Thyroid gland (tissue), 4 donors: ENCODE results near the gene AMIGO1. TPM values are rescaled to one million over a fixed set of nuclear protein-coding genes. Genes with fewer than 3 reads are reported as not detected.

Source experiments
- DNase-seq, 2 donors: peaks; one replicate each; pipeline ENCODE4 v3.0.0-alpha.2; 2019
- H3K27ac ChIP-seq, 3 donors: fragments of 200-600 bp; sonication (generic); 1 replicate in 2 of 3; 2 replicates in 1 of 3; pipeline ENCODE4 v1.5.1; 2016 to 2019; ENCODE audit warnings: mild to moderate bottlenecking in 1 of 3, moderate library complexity in 1 of 3
- H3K27me3 ChIP-seq: fragments of 200-600 bp; sonication (generic); one replicate; pipeline ENCODE4 v1.5.1; 2019
- H3K36me3 ChIP-seq, 2 donors: fragments of 200-600 bp; sonication (generic); one replicate each; pipeline ENCODE4 v1.5.1; 2016 to 2019
- H3K4me1 ChIP-seq, 2 donors: fragments of 200-600 bp; sonication (generic); one replicate each; pipeline ENCODE4 v1.5.1; 2017 to 2019
- H3K4me3 ChIP-seq, 3 donors: fragments of 200-600 bp; sonication (generic); replicated peaks in 1 of 3; 1 replicate in 2 of 3; 2 replicates in 1 of 3; pipeline ENCODE4 v1.5.1; 2016; ENCODE audit warnings: mild to moderate bottlenecking in 1 of 3
- H3K9me3 ChIP-seq: fragments of 200-600 bp; sonication (generic); one replicate; pipeline ENCODE4 v1.5.1; 2017
- CTCF ChIP-seq, 6 experiments: fragments of 200-600 bp in 3 of 6; fragments of 450-650 bp in 3 of 6; sonication (generic) in 3 of 6; IDR thresholded peaks; one replicate each; pipeline ENCODE4 v1.5.1; 2016 to 2019; ENCODE audit warnings: antibody characterized with exemption in 6 of 6, mild to moderate bottlenecking in 2 of 6, inconsistent platforms in 1 of 6, moderate library complexity in 1 of 6
- POLR2A ChIP-seq, 2 donors: fragments of 450-650 bp; IDR thresholded peaks; one replicate each; pipeline ENCODE4 v1.6.1; 2017; ENCODE audit warnings: antibody characterized with exemption in 2 of 2, mild to moderate bottlenecking in 2 of 2, moderate library complexity in 1 of 2
- WGBS, 2 donors: methylation state at CpG; one replicate each; pipeline ENCODE4 v1.1.5; 2017; 5-methylcytosine and 5-hydroxymethylcytosine counted together
- intact Hi-C: fragments of 100-400 bp; cut with DNase I; formaldehyde crosslinking; loops from one replicate; pipeline ENCODE4 v1.15.1; 2023
- total RNA-seq, 4 donors: library from RNA; depleted of rRNA; stranded (reverse); fragments of >200 nt; gene quantifications; one replicate each; pipeline ENCODE4 v1.2.3, GENCODE V29; 2016

AMIGO1 gene
- 10 to 100 TPM; 13.5 to 14.0 (median 13.8) TPM for total RNA-seq

- intact Hi-C loops: no loop called here
- DNase-seq: peak; percentile 65 to 71
- peak within 1 kb of the TSS in 2 of 3 donors; percentile 38 to 63 for H3K27ac ChIP-seq
These were observed at the start of gene AMIGO1 for GRCh38 chr1:109509176-109510134. TSS of gene AMIGO1 (minus strand) at chr1:109509727. CDS start at chr1:109508912, 815 bp downstream.

GRCh38 chr1:109557520-109557919 is 48.0 kb upstream of the AMIGO1 start:
- Histone ChIP-seq H3K4me3 (no peak overlapping the region), H3K27me3 (no peaks in the 10 kb centered on the region), H3K27ac (no peak overlapping the region), H3K4me1 (peaks cover 7 to 16% of the 10 kb centered on the region in 2 donors), H3K36me3 (no peaks in the 10 kb centered on the region), H3K9me3 (no peaks in the 10 kb centered on the region)
- intact Hi-C loops: no loop called here
- 74 to 86% methylated on average over 5 of the region's 5 CpGs for WGBS, 2 donors
- no peak for DNase-seq
- TF ChIP-seq CTCF (IDR thresholded peaks at IDR 0.05) (no peak), POLR2A (IDR thresholded peaks at IDR 0.05) (no peak)

More at GRCh38 chr1:109509176-109510134, at the start of gene AMIGO1:
- TF ChIP-seq POLR2A (IDR thresholded peaks at IDR 0.05) (peak in 1 of 2 donors; percentile 30), CTCF (IDR thresholded peaks at IDR 0.05) (no peak)
- peak within 1 kb of the TSS; percentile 18 to 86 (median 37) for H3K4me3 ChIP-seq
- no peaks in the 10 kb centered on the region for H3K36me3 ChIP-seq
- 1% methylated on average over 19 to 31 of the region's 100 CpGs for WGBS, 2 donors
- H3K27me3 ChIP-seq: no peaks in the 10 kb centered on the region
- H3K4me1 ChIP-seq: peaks cover 8 to 13% of the 10 kb centered on the region in 2 donors
- H3K9me3 ChIP-seq: no peaks in the 10 kb centered on the region

- Histone ChIP-seq H3K4me3 (no peak overlapping the region), H3K27me3 (no peaks in the 10 kb centered on the region), H3K4me1 (peaks cover 7 to 16% of the 10 kb centered on the region in 2 donors), H3K9me3 (no peaks in the 10 kb centered on the region), H3K27ac (no peak overlapping the region), H3K36me3 (no peaks in the 10 kb centered on the region)
- intact Hi-C loops: no loop called here
- WGBS, 2 donors: 94 to 97% methylated on average over 2 of the region's 2 CpGs
- TF ChIP-seq CTCF (IDR thresholded peaks at IDR 0.05) (no peak), POLR2A (IDR thresholded peaks at IDR 0.05) (no peak)
- DNase-seq: no peak
These were observed 47.0 kb upstream of the AMIGO1 start for GRCh38 chr1:109556563-109556962.

- peak; percentile 96 for DNase-seq
- peak within 1 kb of the TSS; percentile 67 to 92 (median 92) for H3K27ac ChIP-seq
- intact Hi-C loops: loop anchor here (5.0 to 10.0 kb wide), 2 partner anchors 84 to 436 kb away; partner anchors contain the start of gene AHCYL1
- WGBS, 2 donors: 0 to 1% methylated on average over 45 to 65 of the region's 68 CpGs
- peaks cover 28 to 29% of the 10 kb centered on the region in 2 donors for H3K4me1 ChIP-seq
- no peaks in the 10 kb centered on the region for H3K27me3 ChIP-seq
- TF ChIP-seq POLR2A (IDR thresholded peaks at IDR 0.05) (peak; percentile 59 to 98), CTCF (IDR thresholded peaks at IDR 0.05) (no peak)
- H3K4me3 ChIP-seq: peak within 1 kb of the TSS; percentile 67 to 98 (median 89)
- no peaks in the 10 kb centered on the region for H3K36me3 ChIP-seq
- H3K9me3 ChIP-seq: no peaks in the 10 kb centered on the region
These were observed 39.1 kb upstream of the AMIGO1 start, which contains the start of gene GNAI3 for GRCh38 chr1:109548321-109549267. TSS of gene GNAI3 (plus strand) at chr1:109548615. CDS start at chr1:109548721, 106 bp downstream.
